ENCODE measurements around the gene OPRD1. TPM values are rescaled to one million over a fixed set of nuclear protein-coding genes. Genes with fewer than 3 reads are reported as not detected.

Gene OPRD1
- total RNA-seq, 1 donor, result not detected

GRCh38 chr1:28885977-28886730, 74.2 kb downstream of the OPRD1 start:
- no peak for TF ChIP-seq CTCF (IDR thresholded peaks at IDR 0.05; ENCODE audit: insufficient read depth, low read length)
- DNase-seq (ENCODE audit: low read depth), result no peak
- no peak overlapping the region for H3K4me3 ChIP-seq (ENCODE audit: low read depth, low read length)

- DNase-seq (ENCODE audit: low read depth), result peak; percentile 60
- TF ChIP-seq CTCF (IDR thresholded peaks at IDR 0.05; ENCODE audit: insufficient read depth, low read length), result no peak
- peak overlapping the region; percentile 83 for H3K4me3 ChIP-seq (ENCODE audit: low read depth, low read length)
Observed at GRCh38 chr1:28886731-28887418, 74.9 kb downstream of the OPRD1 start.

- no peak for DNase-seq (ENCODE audit: low read depth)
- peak overlapping the region; percentile 83 for H3K4me3 ChIP-seq (ENCODE audit: low read depth, low read length)
- no peak for TF ChIP-seq CTCF (IDR thresholded peaks at IDR 0.05; ENCODE audit: insufficient read depth, low read length)
Observed at GRCh38 chr1:28887419-28887834, 75.5 kb downstream of the OPRD1 start.

GRCh38 chr1:28887835-28888682, 76.1 kb downstream of the OPRD1 start:
- TF ChIP-seq CTCF (IDR thresholded peaks at IDR 0.05; ENCODE audit: insufficient read depth, low read length), result no peak
- peak; percentile 25 for DNase-seq (ENCODE audit: low read depth)
- peak overlapping the region; percentile 83 for H3K4me3 ChIP-seq (ENCODE audit: low read depth, low read length)

GRCh38 chr1:28888915-28889314, 76.9 kb downstream of the OPRD1 start:
- TF ChIP-seq CTCF (IDR thresholded peaks at IDR 0.05; ENCODE audit: insufficient read depth, low read length), result no peak
- no peak for DNase-seq (ENCODE audit: low read depth)
- no peak overlapping the region for H3K4me3 ChIP-seq (ENCODE audit: low read depth, low read length)

- no peak overlapping the region for H3K4me3 ChIP-seq (ENCODE audit: low read depth, low read length)
- no peak for TF ChIP-seq CTCF (IDR thresholded peaks at IDR 0.05; ENCODE audit: insufficient read depth, low read length)
- no peak for DNase-seq (ENCODE audit: low read depth)
Observed at GRCh38 chr1:28889357-28889756, 77.4 kb downstream of the OPRD1 start.
